ENCODE measurements around the gene COPG1. TPM values are rescaled to one million over a fixed set of nuclear protein-coding genes. Genes with fewer than 3 reads are reported as not detected.
A peak's percentile ranks its signal among the peaks of the same experiment; 100 is the strongest.

COPG1 gene
- total and polyA plus RNA-seq, 2 experiments from 2014 or later, result 50.0 to 106 TPM

DNA sequence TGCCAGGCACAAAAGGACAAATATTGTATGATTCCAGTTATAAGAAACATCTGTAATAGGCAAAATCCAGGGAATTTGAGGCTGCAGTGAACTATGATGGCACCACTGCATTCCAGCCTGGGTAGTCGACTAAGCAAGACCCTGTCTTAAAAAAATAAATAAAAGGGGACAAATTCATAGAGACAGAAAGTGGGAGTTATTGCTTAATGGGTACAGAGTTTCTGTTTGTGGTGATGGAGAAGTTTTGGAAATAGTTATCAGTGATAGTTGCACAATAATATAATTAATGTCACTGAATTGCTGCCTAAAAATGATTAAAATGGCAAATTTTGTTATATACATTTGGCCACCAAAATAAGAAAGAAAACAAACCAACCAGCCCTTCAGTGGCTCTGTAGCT lies 38.1 kb upstream of the COPG1 start:
- Mint-ChIP-seq H3K4me3 (no peak overlapping the region), H3K9me3 (no peaks in the 10 kb centered on the region), H3K27ac (no peak overlapping the region), H3K4me1 (no peaks in the 10 kb centered on the region), H3K27me3 (ENCODE audit: insufficient read depth, low read depth, poor library complexity) (peaks cover 5% of the 10 kb centered on the region), H3K36me3 (ENCODE audit: low read depth) (no peaks in the 10 kb centered on the region)
- Histone ChIP-seq H3K4me3 (no peak overlapping the region), H3K79me2 (replicated peaks; ENCODE audit: insufficient read depth) (no peaks in the 10 kb centered on the region), H3K9me2 (ENCODE audit: insufficient read depth) (no peaks in the 10 kb centered on the region), H2AFZ (peak overlapping the region; percentile 78; the same call in 1 of the 2 replicates), H3K4me2 (no peak overlapping the region), H3F3A (replicated peaks; ENCODE audit: low read depth) (no peaks in the 10 kb centered on the region), H3K36me3 (ENCODE audit: insufficient read depth) (no peaks in the 10 kb centered on the region), H3K27ac (ENCODE audit: low read depth) (no peak overlapping the region), H3K27me3 (ENCODE audit: insufficient read depth) (no peaks in the 10 kb centered on the region), H4K20me1 (replicated peaks; ENCODE audit: insufficient read depth) (no peaks in the 10 kb centered on the region), H3K4me1 (ENCODE audit: insufficient read depth) (no peaks in the 10 kb centered on the region)
- no peak for TF ChIP-seq ZNF114 (CRISPR knock-in tag; IDR thresholded peaks at IDR 0.05)
- TF ChIP-seq STAT1 (IDR thresholded peaks at IDR 0.05; ENCODE audit: unreplicated experiment), result no peak
- no peak for ATAC-seq
- DNase-seq (ENCODE audit: low spot score), result no peak

DNA sequence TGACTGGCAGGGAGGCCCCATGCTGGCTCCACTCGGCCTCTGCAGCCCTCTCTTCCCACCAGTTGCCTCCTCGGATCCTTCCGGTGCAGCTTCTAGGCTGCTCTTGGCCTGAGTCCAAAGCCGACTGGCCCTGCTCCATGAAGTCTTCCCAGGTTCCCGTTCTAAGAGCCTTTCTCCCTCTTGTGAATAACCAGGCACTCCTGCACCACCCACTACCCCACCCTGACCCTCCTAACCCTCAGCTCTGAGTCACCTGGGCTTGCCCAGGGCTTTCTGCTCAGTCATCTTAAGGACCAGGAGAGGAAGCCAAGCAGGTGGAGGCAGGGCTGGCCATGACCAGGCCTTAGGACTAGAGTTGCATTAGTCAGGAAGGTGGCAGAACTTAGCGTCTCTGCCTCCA lies 37.6 kb upstream of the COPG1 start:
- Mint-ChIP-seq H3K36me3 (ENCODE audit: low read depth) (no peaks in the 10 kb centered on the region), H3K27ac (no peak overlapping the region), H3K4me3 (no peak overlapping the region), H3K4me1 (no peaks in the 10 kb centered on the region), H3K27me3 (ENCODE audit: insufficient read depth, low read depth, poor library complexity) (peaks cover 5% of the 10 kb centered on the region), H3K9me3 (no peaks in the 10 kb centered on the region)
- no peak overlapping the region for H3K27ac ChIP-seq (ENCODE audit: low read depth)
- DNase-seq (ENCODE audit: low spot score) (no peak), ATAC-seq (no peak; the same call in 2 of the 3 replicates)
- peak overlapping the region; percentile 78 for H2AFZ ChIP-seq
- no peaks in the 10 kb centered on the region for H3K4me1 ChIP-seq (ENCODE audit: insufficient read depth)
- H4K20me1 ChIP-seq (replicated peaks; ENCODE audit: insufficient read depth), result no peaks in the 10 kb centered on the region
- no peak overlapping the region for H3K4me3 ChIP-seq
- H3K36me3 ChIP-seq (ENCODE audit: insufficient read depth), result no peaks in the 10 kb centered on the region
- no peaks in the 10 kb centered on the region for H3K27me3 ChIP-seq (ENCODE audit: insufficient read depth)
- H3K9me2 ChIP-seq (ENCODE audit: insufficient read depth), result no peaks in the 10 kb centered on the region
- no peaks in the 10 kb centered on the region for H3K79me2 ChIP-seq (replicated peaks; ENCODE audit: insufficient read depth)
- H3K4me2 ChIP-seq, result no peak overlapping the region
- H3F3A ChIP-seq (replicated peaks; ENCODE audit: low read depth), result no peaks in the 10 kb centered on the region
- TF ChIP-seq EZH2phosphoT487 (IDR thresholded peaks at IDR 0.05; ENCODE audit: unreplicated experiment) (no peak), NANOG (IDR thresholded peaks at IDR 0.05; ENCODE audit: borderline replicate concordance) (no peak), EZH2 (IDR thresholded peaks at IDR 0.05; ENCODE audit: low read depth, unreplicated experiment) (no peak), POLR2AphosphoS5 (IDR thresholded peaks at IDR 0.05; ENCODE audit: low read depth) (no peak), JUNB (IDR thresholded peaks at IDR 0.05; ENCODE audit: unreplicated experiment) (no peak), ZNF331 (CRISPR knock-in tag; IDR thresholded peaks at IDR 0.05; ENCODE audit: low read depth) (no peak), CREB1 (CRISPR knock-in tag; IDR thresholded peaks at IDR 0.05; ENCODE audit: low read depth) (no peak), STAT1 (IDR thresholded peaks at IDR 0.05; ENCODE audit: unreplicated experiment) (no peak)
- TF ChIP-seq, protein P1, sequence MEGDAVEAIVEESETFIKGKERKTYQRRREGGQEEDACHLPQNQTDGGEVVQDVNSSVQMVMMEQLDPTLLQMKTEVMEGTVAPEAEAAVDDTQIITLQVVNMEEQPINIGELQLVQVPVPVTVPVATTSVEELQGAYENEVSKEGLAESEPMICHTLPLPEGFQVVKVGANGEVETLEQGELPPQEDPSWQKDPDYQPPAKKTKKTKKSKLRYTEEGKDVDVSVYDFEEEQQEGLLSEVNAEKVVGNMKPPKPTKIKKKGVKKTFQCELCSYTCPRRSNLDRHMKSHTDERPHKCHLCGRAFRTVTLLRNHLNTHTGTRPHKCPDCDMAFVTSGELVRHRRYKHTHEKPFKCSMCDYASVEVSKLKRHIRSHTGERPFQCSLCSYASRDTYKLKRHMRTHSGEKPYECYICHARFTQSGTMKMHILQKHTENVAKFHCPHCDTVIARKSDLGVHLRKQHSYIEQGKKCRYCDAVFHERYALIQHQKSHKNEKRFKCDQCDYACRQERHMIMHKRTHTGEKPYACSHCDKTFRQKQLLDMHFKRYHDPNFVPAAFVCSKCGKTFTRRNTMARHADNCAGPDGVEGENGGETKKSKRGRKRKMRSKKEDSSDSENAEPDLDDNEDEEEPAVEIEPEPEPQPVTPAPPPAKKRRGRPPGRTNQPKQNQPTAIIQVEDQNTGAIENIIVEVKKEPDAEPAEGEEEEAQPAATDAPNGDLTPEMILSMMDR (conservative IDR thresholded peaks at IDR 0.05; ENCODE audit: low read depth in 2 of 2), result no peak
- TF ChIP-seq, protein P2, sequence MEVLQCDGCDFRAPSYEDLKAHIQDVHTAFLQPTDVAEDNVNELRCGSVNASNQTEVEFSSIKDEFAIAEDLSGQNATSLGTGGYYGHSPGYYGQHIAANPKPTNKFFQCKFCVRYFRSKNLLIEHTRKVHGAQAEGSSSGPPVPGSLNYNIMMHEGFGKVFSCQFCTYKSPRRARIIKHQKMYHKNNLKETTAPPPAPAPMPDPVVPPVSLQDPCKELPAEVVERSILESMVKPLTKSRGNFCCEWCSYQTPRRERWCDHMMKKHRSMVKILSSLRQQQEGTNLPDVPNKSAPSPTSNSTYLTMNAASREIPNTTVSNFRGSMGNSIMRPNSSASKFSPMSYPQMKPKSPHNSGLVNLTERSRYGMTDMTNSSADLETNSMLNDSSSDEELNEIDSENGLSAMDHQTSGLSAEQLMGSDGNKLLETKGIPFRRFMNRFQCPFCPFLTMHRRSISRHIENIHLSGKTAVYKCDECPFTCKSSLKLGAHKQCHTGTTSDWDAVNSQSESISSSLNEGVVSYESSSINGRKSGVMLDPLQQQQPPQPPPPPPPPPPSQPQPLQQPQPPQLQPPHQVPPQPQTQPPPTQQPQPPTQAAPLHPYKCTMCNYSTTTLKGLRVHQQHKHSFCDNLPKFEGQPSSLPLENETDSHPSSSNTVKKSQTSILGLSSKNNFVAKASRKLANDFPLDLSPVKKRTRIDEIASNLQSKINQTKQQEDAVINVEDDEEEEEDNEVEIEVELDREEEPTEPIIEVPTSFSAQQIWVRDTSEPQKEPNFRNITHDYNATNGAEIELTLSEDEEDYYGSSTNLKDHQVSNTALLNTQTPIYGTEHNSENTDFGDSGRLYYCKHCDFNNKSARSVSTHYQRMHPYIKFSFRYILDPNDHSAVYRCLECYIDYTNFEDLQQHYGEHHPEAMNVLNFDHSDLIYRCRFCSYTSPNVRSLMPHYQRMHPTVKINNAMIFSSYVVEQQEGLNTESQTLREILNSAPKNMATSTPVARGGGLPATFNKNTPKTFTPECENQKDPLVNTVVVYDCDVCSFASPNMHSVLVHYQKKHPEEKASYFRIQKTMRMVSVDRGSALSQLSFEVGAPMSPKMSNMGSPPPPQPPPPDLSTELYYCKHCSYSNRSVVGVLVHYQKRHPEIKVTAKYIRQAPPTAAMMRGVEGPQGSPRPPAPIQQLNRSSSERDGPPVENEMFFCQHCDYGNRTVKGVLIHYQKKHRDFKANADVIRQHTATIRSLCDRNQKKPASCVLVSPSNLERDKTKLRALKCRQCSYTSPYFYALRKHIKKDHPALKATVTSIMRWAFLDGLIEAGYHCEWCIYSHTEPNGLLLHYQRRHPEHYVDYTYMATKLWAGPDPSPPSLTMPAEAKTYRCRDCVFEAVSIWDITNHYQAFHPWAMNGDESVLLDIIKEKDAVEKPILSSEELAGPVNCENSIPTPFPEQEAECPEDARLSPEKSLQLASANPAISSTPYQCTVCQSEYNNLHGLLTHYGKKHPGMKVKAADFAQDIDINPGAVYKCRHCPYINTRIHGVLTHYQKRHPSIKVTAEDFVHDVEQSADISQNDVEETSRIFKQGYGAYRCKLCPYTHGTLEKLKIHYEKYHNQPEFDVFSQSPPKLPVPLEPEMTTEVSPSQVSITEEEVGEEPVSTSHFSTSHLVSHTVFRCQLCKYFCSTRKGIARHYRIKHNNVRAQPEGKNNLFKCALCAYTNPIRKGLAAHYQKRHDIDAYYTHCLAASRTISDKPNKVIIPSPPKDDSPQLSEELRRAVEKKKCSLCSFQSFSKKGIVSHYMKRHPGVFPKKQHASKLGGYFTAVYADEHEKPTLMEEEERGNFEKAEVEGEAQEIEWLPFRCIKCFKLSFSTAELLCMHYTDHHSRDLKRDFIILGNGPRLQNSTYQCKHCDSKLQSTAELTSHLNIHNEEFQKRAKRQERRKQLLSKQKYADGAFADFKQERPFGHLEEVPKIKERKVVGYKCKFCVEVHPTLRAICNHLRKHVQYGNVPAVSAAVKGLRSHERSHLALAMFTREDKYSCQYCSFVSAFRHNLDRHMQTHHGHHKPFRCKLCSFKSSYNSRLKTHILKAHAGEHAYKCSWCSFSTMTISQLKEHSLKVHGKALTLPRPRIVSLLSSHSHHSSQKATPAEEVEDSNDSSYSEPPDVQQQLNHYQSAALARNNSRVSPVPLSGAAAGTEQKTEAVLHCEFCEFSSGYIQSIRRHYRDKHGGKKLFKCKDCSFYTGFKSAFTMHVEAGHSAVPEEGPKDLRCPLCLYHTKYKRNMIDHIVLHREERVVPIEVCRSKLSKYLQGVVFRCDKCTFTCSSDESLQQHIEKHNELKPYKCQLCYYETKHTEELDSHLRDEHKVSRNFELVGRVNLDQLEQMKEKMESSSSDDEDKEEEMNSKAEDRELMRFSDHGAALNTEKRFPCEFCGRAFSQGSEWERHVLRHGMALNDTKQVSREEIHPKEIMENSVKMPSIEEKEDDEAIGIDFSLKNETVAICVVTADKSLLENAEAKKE (CRISPR knock-in tag; IDR thresholded peaks at IDR 0.05), result no peak
- TF ChIP-seq, protein P3, sequence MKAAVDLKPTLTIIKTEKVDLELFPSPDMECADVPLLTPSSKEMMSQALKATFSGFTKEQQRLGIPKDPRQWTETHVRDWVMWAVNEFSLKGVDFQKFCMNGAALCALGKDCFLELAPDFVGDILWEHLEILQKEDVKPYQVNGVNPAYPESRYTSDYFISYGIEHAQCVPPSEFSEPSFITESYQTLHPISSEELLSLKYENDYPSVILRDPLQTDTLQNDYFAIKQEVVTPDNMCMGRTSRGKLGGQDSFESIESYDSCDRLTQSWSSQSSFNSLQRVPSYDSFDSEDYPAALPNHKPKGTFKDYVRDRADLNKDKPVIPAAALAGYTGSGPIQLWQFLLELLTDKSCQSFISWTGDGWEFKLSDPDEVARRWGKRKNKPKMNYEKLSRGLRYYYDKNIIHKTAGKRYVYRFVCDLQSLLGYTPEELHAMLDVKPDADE (IDR thresholded peaks at IDR 0.05), result no peak
